HG02884 (cell line): Measurements from ENCODE around the gene HLF.

Source experiments
- ATAC-seq: cut with Tn5 transposase; IDR thresholded peaks from one replicate; pipeline ENCODE4 v1.9.1; 2021; ENCODE audit warnings: mild to moderate bottlenecking, moderate library complexity; ENCODE audit not compliant: unreplicated experiment

Gene HLF

DNA sequence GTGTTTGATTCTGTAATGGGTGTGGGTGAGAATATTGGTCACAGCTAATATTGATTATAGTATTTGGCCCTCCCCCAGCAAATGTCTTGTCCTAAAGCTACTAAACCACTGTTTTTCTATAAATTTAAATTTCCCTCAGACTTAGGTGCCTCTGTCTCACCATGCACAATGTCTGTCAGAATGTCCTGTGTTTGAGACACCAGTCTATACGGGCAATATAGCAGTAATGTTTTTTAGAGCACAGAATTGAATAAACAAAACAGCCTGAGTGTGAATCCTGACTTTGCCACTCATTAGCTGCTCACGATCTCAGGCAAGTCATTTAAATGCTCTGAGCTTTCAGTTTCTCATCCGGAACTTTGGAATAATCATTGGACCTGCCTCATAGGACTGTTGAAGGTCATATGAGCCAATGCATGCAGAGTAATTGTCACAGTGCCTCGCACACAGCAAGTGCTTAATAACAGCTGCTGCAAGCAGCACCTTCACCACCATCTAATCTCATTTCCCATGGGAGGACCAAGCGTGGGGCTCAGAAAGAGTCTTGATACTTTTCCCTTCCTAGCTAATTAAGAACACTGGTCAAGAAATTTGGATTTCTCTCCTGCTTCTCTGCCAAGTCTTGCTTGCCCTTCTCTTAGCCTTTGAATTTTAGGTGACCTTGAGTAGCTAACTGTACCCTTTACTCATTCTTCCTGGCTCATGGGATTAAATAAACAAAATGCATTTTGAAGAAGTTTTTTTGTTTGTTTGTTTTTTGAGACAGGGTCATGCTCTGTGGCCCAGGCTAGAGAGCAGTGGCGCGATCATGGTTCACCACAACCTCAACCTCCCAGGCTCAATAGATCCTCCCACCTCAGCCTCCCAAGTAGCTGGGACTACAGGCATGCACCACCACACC is 9.8 kb downstream of the HLF start:
- ATAC-seq = no peak

- ATAC-seq = no peak
Measured at GRCh38 chr17:55275894-55276804, 11.4 kb downstream of the HLF start.

- ATAC-seq = no peak
Measured at GRCh38 chr17:55278173-55278961, 13.6 kb downstream of the HLF start.

GRCh38 chr17:55279203-55279602 is 14.4 kb downstream of the HLF start:
- no peak for ATAC-seq

GRCh38 chr17:55279788-55280187 is 15.0 kb downstream of the HLF start:
- no peak for ATAC-seq

DNA sequence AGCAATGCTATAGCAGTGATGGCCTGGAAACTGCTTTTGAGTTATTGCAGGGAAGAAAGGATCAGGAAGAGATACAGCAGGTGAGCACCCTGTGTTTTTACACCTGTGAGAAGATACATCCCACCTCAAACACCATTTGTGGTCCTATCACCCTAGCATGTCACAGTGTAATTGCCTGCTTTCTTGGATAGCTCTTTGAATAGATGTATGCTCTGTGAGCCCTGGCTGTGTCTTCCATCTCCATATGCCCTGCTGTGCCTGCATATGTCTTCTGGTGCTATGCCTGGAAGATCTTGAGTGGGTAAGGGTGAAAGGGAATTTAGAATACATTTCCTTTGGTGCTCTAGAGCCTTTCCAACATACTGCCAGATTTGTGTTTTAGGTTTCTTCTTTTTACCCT is 15.5 kb downstream of the HLF start:
- ATAC-seq = no peak

- ATAC-seq = no peak
Measured at GRCh38 chr17:55281649-55282378, 17.1 kb downstream of the HLF start.

DNA sequence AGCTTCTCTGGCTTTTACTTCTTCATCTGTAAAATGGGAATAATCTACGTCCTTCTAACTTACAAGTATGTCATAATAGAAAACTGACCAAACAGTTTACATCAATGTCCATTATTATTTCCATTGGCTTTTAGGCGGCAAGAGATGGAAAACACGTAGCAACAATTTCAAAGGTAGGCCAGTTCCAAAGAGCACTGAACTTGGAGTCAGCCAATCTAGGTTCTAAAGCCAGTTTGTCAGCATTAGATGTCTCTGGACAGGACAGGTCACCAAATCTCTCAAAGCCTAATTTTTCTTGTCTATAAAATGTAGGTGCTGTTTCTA is 17.6 kb downstream of the HLF start:
- ATAC-seq = no peak

GRCh38 chr17:55282741-55283140 is 18.0 kb downstream of the HLF start:
- no peak for ATAC-seq

- ATAC-seq = no peak
Measured at GRCh38 chr17:55283256-55283965, 18.7 kb downstream of the HLF start.

GRCh38 chr17:55284001-55284884 is 19.5 kb downstream of the HLF start:
- no peak for ATAC-seq

DNA sequence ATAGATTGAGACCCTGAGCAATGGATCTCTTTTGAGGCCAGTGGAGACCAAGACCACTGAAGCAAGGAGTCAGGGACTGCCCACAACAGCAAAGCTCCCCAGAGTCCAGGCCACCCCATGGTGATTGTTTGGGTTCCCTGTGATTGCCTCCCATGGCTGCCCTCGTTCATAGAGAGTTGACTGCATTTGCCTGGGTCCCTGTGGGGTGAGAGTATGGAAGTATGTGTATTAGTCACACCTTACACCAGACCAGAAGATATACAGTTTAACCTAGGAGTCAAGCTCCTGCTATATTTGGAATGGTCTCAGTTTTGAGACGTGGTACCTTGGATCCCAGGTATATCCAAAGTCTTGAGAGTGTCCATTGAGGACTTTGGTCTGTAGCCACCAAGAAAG is 20.2 kb downstream of the HLF start:
- ATAC-seq = no peak

DNA sequence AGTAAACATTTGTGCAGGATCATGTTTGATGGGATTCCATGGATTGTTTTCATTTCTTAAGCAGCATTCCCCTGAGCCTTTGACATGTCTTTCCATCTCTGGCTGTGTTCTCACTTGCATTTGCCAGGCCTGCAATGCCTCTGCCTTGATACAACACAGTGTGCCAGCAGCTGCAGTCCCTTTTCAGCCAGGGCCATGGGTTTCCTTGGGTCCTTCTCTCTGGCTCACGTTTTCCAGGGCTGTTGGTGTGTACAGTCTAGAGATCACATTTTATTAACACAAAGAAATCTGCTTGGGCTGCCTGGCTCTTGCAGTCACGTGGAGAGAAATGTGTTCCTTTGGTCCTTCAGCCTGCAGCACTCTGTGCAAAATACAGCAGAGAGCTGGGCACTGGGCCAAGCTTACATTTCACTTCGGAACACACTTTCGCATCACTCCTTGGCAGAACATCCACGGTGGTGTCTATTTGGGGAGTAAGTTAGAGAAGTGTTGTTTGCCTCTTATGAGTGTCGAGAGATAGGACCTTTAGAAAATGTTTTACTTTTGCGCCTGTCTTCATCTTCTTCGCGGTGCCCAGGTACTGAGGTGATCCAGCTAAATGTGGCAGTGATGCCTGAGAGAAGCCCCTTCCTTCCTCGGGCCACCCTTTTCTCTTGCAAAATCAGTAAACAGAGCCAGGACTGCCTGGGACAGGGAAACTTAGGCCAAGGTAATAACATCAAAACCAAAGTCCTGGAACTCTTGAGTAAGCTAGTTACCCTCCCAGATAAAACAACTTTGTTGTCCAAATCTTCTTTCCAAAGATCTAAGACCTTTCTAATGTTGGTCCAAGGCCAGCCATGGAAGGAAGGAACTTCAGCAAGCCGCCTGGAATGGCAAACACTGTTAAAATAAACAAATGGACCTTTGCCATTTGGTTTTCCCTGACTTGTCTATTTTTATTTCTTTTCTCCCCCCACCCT is 20.9 kb downstream of the HLF start:
- ATAC-seq = no peak

DNA sequence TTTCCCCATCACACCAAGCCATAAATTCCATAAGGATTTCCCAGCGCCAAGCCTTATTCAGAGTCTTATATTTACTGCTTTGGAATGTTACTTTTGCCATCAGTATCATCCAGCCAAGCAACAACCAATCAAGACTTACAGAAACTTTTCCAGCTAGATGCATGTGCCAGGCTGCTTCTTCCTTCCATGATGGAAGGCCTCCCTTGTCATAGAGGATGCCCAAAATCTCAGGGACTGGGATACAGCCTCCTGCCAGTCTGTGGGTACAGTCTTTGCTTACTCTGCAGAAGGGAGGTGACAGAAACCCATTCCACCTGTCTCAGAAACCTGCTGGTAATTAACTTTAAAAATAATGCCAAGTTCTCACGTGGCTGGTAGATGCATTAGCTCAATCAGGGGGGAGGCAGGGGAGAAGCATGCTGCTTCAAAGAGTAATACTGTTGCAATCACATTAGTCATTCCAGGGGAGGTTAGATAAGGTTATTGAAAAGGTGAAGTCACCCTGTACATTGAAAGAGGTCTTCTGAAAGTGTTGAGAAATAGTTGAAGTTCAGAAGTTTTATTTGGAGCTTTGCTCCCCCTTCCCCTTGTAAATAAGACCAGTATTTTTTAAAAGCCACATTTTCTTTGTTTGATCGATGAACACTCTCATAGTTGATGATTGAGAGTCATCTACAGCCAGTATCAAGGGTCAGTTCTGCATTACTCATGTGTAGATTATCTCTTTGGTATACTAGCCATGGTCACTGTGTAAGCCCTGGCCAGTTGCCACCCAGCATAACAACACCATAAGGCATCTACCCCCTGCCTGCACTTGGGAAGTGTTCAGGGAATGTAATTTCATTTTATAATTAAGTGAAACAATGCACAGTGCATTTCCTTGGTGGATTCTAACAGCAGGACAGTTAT is 22.2 kb downstream of the HLF start:
- no peak for ATAC-seq

GRCh38 chr17:55288356-55289105 is 23.8 kb downstream of the HLF start:
- no peak for ATAC-seq

DNA sequence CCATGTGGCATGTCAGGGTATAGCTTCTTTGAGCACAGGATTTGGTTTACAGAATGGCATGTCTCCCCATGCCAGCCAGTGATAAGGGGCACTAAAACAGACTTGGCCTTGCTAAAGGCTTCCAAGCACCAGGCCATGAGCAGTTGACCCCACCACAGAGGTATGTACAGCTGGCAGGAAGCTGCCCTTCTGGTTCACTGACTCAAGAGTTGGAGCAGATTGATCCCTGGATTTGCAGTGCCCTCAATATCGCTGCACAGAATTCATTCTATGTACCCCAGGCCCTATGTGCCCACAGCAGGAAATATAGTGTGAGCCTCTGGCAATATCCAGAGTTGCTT is 24.3 kb downstream of the HLF start:
- no peak for ATAC-seq
